Astrocyte (in vitro differentiated cells and primary cell): ENCODE results near the gene ZNF827.

Source experiments
- CTCF ChIP-seq: IDR thresholded peaks from 2 replicates; pipeline ENCODE4 v1.5.1; 2011; ENCODE audit warnings: low read depth, mild to moderate bottlenecking, inconsistent platforms, low read length, moderate library complexity; ENCODE audit not compliant: insufficient read depth
- EZH2 ChIP-seq: IDR thresholded peaks from 2 replicates; pipeline ENCODE4 v1.6.1; 2012; ENCODE audit warnings: mild to moderate bottlenecking, low read length, inconsistent platforms; ENCODE audit not compliant: insufficient read depth

- TF ChIP-seq EZH2: no peak
- no peak for TF ChIP-seq CTCF
Measured at GRCh38 chr4:145795521-145795920, 143.1 kb downstream of the ZNF827 start.
